ENCODE results near the gene SORBS1. TPM values are rescaled to one million over a fixed set of nuclear protein-coding genes. Genes with fewer than 3 reads are reported as not detected.

The SORBS1 gene
- total and polyA plus RNA-seq, 2 experiments from 2014 or later: 17.0 to 40.2 TPM

- TF ChIP-seq EZH2 (IDR thresholded peaks at IDR 0.05; ENCODE audit: borderline replicate concordance) (no peak), EZH2phosphoT487 (IDR thresholded peaks at IDR 0.05; ENCODE audit: low read depth, severe bottlenecking, unreplicated experiment) (no peak)
- TF ChIP-seq, protein P1, sequence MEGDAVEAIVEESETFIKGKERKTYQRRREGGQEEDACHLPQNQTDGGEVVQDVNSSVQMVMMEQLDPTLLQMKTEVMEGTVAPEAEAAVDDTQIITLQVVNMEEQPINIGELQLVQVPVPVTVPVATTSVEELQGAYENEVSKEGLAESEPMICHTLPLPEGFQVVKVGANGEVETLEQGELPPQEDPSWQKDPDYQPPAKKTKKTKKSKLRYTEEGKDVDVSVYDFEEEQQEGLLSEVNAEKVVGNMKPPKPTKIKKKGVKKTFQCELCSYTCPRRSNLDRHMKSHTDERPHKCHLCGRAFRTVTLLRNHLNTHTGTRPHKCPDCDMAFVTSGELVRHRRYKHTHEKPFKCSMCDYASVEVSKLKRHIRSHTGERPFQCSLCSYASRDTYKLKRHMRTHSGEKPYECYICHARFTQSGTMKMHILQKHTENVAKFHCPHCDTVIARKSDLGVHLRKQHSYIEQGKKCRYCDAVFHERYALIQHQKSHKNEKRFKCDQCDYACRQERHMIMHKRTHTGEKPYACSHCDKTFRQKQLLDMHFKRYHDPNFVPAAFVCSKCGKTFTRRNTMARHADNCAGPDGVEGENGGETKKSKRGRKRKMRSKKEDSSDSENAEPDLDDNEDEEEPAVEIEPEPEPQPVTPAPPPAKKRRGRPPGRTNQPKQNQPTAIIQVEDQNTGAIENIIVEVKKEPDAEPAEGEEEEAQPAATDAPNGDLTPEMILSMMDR (IDR thresholded peaks at IDR 0.05; ENCODE audit: poor library complexity): no peak
- H3K9me3 ChIP-seq (ENCODE audit: low read depth): no peaks in the 10 kb centered on the region
- no peaks in the 10 kb centered on the region for H4K20me1 ChIP-seq (ENCODE audit: insufficient read depth, poor library complexity, severe bottlenecking)
- no peaks in the 10 kb centered on the region for H3K4me1 ChIP-seq (ENCODE audit: insufficient read depth)
- no peak for DNase-seq (ENCODE audit: low spot score)
- no peak overlapping the region for H2AFZ ChIP-seq
- no peaks in the 10 kb centered on the region for H3K79me2 ChIP-seq
- 96% methylated on average over 3 of the region's 3 CpGs for WGBS (ENCODE audit: low lambda C conversion rate, missing lambda C conversion rate)
- H3K36me3 ChIP-seq (replicated peaks; ENCODE audit: insufficient read depth, low read depth): no peaks in the 10 kb centered on the region
- H3K4me3 ChIP-seq: no peak overlapping the region
- H3K27ac ChIP-seq: no peak overlapping the region
- no peak overlapping the region for H3K4me2 ChIP-seq
- no peaks in the 10 kb centered on the region for H3K27me3 ChIP-seq
- no peaks in the 10 kb centered on the region for H3K9me2 ChIP-seq (replicated peaks; ENCODE audit: insufficient read depth)
Measured at GRCh38 chr10:95397747-95398146, 163.4 kb downstream of the SORBS1 start.

GRCh38 chr10:95395947-95396449 lies 165.2 kb downstream of the SORBS1 start:
- TF ChIP-seq, protein P1 (IDR thresholded peaks at IDR 0.05; ENCODE audit: poor library complexity): no peak
- no peak for TF ChIP-seq EZH2 (IDR thresholded peaks at IDR 0.05; ENCODE audit: borderline replicate concordance)
- no peak for TF ChIP-seq EZH2phosphoT487 (IDR thresholded peaks at IDR 0.05; ENCODE audit: low read depth, severe bottlenecking, unreplicated experiment)
- no peak overlapping the region for H3K27ac ChIP-seq
- H3K4me2 ChIP-seq: no peak overlapping the region
- H3K9me2 ChIP-seq (replicated peaks; ENCODE audit: insufficient read depth): no peaks in the 10 kb centered on the region
- H3K4me1 ChIP-seq (ENCODE audit: insufficient read depth): no peaks in the 10 kb centered on the region
- H3K79me2 ChIP-seq: no peaks in the 10 kb centered on the region
- H2AFZ ChIP-seq: no peak overlapping the region
- WGBS (ENCODE audit: low lambda C conversion rate, missing lambda C conversion rate): 95% methylated on average over 10 of the region's 10 CpGs
- H4K20me1 ChIP-seq (ENCODE audit: insufficient read depth, poor library complexity, severe bottlenecking): no peaks in the 10 kb centered on the region
- H3K4me3 ChIP-seq: no peak overlapping the region
- DNase-seq (ENCODE audit: low spot score): no peak
- H3K9me3 ChIP-seq (ENCODE audit: low read depth): no peaks in the 10 kb centered on the region
- no peaks in the 10 kb centered on the region for H3K36me3 ChIP-seq (replicated peaks; ENCODE audit: insufficient read depth, low read depth)
- no peaks in the 10 kb centered on the region for H3K27me3 ChIP-seq

DNA sequence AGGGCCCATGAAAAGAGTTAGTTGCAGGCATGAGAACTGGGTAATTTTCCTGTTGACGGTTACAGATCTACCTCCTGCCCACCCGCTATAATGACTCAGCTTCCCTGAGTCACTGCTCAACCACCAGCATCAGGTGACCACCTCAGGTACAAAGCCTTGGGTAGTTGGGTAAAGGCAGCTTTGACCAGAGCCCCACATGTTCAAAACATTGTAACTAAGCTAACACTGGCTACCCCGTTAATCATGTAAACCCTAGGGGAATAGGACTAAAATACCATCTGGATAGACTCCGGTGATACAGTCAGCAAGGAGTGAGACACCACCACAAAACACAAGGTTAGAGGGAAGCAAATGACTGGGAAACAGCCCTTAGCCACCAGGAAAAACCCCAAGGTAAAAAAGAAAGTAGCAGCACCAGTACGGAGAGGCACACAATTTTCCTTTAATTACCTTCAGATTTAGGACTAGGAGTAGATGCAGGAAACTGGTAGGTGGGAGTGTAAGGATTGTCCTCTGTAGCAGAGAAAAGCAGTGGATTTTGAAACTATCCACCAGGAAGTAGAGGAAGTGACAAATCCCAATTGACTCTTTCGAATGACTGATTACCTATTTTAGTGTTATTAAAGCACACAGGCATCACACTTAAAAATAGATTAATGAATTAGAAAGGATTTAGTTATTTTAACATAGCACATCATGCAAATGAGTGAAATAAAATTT lies 166.8 kb downstream of the SORBS1 start:
- Histone ChIP-seq H3K4me3 (no peak overlapping the region), H3K4me1 (ENCODE audit: insufficient read depth) (peaks cover 6% of the 10 kb centered on the region), H3K36me3 (replicated peaks; ENCODE audit: insufficient read depth, low read depth) (no peaks in the 10 kb centered on the region), H4K20me1 (ENCODE audit: insufficient read depth, poor library complexity, severe bottlenecking) (no peaks in the 10 kb centered on the region), H3K9me2 (replicated peaks; ENCODE audit: insufficient read depth) (no peaks in the 10 kb centered on the region), H3K79me2 (no peaks in the 10 kb centered on the region), H3K27ac (no peak overlapping the region), H3K27me3 (no peaks in the 10 kb centered on the region), H3K4me2 (no peak overlapping the region), H2AFZ (no peak overlapping the region), H3K9me3 (ENCODE audit: low read depth) (no peaks in the 10 kb centered on the region)
- no peak for DNase-seq (ENCODE audit: low spot score)
- 89% methylated on average over 6 of the region's 6 CpGs for WGBS (ENCODE audit: low lambda C conversion rate, missing lambda C conversion rate)
- TF ChIP-seq, protein P1 (IDR thresholded peaks at IDR 0.05; ENCODE audit: poor library complexity): no peak
- TF ChIP-seq EZH2 (IDR thresholded peaks at IDR 0.05; ENCODE audit: borderline replicate concordance) (no peak), EZH2phosphoT487 (IDR thresholded peaks at IDR 0.05; ENCODE audit: low read depth, severe bottlenecking, unreplicated experiment) (no peak)

Measured in hepatocyte (in vitro differentiated cells).